Esophagus muscularis mucosa (tissue), 4 donors: ENCODE results near the gene SETD2.
"Not testable (repeated sequence)": the region's sequence is repeated elsewhere in the genome, so short reads cannot be mapped to it uniquely, and the experiment has no call there.

Experiments
- CTCF ChIP-seq, 3 experiments: fragments of 200-600 bp in 2 of 3; fragments of 450-650 bp in 1 of 3; sonication (generic) in 2 of 3; IDR thresholded peaks; one replicate each; pipeline ENCODE4 v1.5.1; 2017 to 2019; ENCODE audit warnings: antibody characterized with exemption in 3 of 3, mild to moderate bottlenecking in 2 of 3, moderate library complexity in 1 of 3
- EP300 ChIP-seq: sonication (generic); formaldehyde crosslinking; IDR thresholded peaks from one replicate; pipeline ENCODE4 v1.6.1; 2017; ENCODE audit warnings: antibody characterized with exemption
- POLR2A ChIP-seq: fragments of 450-650 bp; IDR thresholded peaks from one replicate; pipeline ENCODE4 v1.6.1; 2017; ENCODE audit warnings: antibody characterized with exemption, moderate library complexity, mild to moderate bottlenecking, low read depth
- POLR2AphosphoS5 ChIP-seq, 2 donors: sonication (generic); formaldehyde crosslinking; IDR thresholded peaks; one replicate each; pipeline ENCODE4 v1.6.1; 2017; ENCODE audit warnings: antibody characterized with exemption in 2 of 2

DNA sequence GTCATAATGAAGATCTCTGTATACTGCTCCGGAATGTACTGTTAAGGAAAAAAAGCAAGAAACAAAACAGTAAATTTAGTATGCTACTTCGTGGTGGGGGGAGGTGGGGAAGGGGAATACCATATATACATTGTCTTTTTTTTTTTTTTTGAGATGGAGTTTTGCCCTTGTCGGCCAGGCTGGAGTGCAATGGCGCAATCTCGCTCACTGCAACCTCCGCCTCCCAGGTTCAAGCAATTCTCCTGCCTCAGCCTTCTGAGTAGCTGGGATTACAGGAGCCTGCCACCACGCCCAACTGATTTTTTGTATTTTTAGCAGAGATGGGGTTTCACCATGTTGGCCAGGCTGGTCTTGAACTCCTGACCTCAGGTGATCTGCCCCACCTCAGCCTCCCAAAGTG is 21.4 kb downstream of the SETD2 start:
- TF ChIP-seq EP300; POLR2A; POLR2AphosphoS5 (IDR thresholded peaks at IDR 0.05); CTCF (IDR thresholded peaks at IDR 0.05): not testable (repeated sequence)
